ENCODE data around the gene SLC25A23.

- TF ChIP-seq CTCF (IDR thresholded peaks at IDR 0.05): no peak
- TF ChIP-seq POLR2A (IDR thresholded peaks at IDR 0.05): no peak
Observed at GRCh38 chr19:6501740-6502648, 42.4 kb upstream of the SLC25A23 start, which contains the start of gene TUBB4A.

Data from uterus (tissue), 2 donors.